DND-41 (cell line): ENCODE measurements around the gene GPC1.

ENCODE experiments used
- ATAC-seq: fragments of 200-7000 bp; cut with Tn5 transposase; 3 replicates; pipeline ENCODE4 v1.9.1; 2021; ENCODE audit warnings: low read depth; ENCODE audit not compliant: insufficient read depth
- DNase-seq: peaks from one replicate; pipeline ENCODE4 v3.0.0-alpha.2; 2020
- H2AFZ ChIP-seq: 2 replicates; pipeline ENCODE4 v1.6.0; 2012; ENCODE audit warnings: low read depth, low read length
- H3K27ac ChIP-seq: 2 replicates; pipeline ENCODE4 v1.5.1; 2012; ENCODE audit warnings: low read length, inconsistent platforms
- H3K27me3 ChIP-seq: fragments of 200-600 bp; sonication (generic); 2 replicates; pipeline ENCODE4 v1.6.0; 2012; ENCODE audit warnings: low read length, mild to moderate bottlenecking, inconsistent platforms; ENCODE audit not compliant: insufficient read depth, poor library complexity
- H3K36me3 ChIP-seq: 2 replicates; pipeline ENCODE4 v1.5.1; 2012; ENCODE audit warnings: low read length, inconsistent platforms; ENCODE audit not compliant: insufficient read depth
- H3K4me1 ChIP-seq: 2 replicates; pipeline ENCODE4 v1.5.1; 2012; ENCODE audit warnings: mild to moderate bottlenecking, low read length; ENCODE audit not compliant: insufficient read depth
- H3K4me2 ChIP-seq: 2 replicates; pipeline ENCODE4 v1.6.0; 2012; ENCODE audit warnings: mild to moderate bottlenecking, moderate library complexity, low read length, inconsistent platforms; ENCODE audit not compliant: insufficient read depth
- H3K4me3 ChIP-seq, 2 experiments: fragments of 200-600 bp in 1 of 2; shearing (Covaris generic) in 1 of 2; 2 replicates each; pipeline ENCODE4 v1.5.1; 2012 to 2016; ENCODE audit warnings: inconsistent platforms in 2 of 2, low read length in 2 of 2, mild to moderate bottlenecking in 2 of 2, low read depth in 1 of 2, moderate library complexity in 1 of 2
- H3K79me2 ChIP-seq: 2 replicates; pipeline ENCODE4 v1.6.0; 2012; ENCODE audit warnings: low read length, inconsistent platforms; ENCODE audit not compliant: insufficient read depth
- H3K9ac ChIP-seq: 2 replicates; pipeline ENCODE4 v1.6.0; 2012; ENCODE audit warnings: low read depth, mild to moderate bottlenecking, inconsistent platforms, low read length, moderate library complexity
- H3K9me3 ChIP-seq: 2 replicates; pipeline ENCODE4 v1.5.1; 2012; ENCODE audit warnings: low read length, moderate library complexity, mild to moderate bottlenecking, inconsistent platforms; ENCODE audit not compliant: insufficient read depth, severe bottlenecking
- H4K20me1 ChIP-seq: 2 replicates; pipeline ENCODE4 v1.6.0; 2012; ENCODE audit warnings: low read length; ENCODE audit not compliant: insufficient read depth
- EZH2 ChIP-seq: IDR thresholded peaks from 3 replicates; pipeline ENCODE4 v1.6.1; 2012; ENCODE audit warnings: borderline replicate concordance, low read depth, mild to moderate bottlenecking, moderate library complexity, low read length, inconsistent platforms; ENCODE audit not compliant: severe bottlenecking
- TF ChIP-seq, protein P1 (sequence below): IDR thresholded peaks from 2 replicates; pipeline ENCODE4 v1.5.1; 2012; ENCODE audit warnings: borderline replicate concordance, low read length, moderate library complexity, mild to moderate bottlenecking; ENCODE audit not compliant: poor library complexity, severe bottlenecking; ENCODE audit errors: extremely low read depth

GPC1 gene

DNA sequence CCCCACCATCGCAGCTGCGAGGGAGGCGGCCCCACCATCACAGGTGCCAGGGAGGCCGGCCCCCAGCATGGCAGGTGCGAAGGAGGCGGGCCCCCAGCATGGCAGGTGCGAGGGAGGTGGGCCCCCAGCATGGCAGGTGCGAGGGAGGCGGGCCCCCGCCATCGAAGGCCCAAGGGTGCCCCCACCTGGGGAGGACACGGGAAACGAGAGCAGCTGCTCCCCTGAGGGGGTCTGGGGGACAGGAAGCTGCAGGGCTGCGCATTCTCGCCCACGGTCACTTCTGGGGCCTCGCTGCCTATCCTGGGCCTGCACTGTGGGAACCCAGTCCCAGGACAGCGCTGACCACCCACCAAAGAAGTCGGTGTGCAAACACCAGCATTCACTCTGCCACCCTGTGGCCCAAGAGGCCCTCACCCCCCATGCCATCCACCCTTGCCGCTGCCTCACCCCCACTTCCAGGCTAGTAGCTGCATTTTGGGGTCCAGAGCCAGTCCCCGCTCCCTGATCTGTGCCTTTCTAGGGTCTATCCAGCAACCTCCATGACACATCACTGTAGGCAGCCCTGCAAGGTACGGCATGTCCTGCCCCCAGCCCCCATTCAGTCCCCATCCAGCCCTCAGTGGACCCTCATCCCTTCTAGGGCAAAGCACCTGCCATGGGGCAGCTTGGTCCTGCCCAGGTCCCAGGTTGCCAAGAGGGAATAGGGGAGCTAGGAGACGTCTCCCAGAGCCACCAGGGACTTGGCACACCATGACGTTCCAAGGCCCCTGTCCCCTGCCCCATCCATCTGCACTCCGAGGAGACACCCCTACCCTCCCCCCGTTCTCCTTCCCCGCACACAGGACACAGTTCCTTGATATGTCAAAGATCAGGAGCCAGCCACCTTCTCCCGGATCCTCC lies 24.0 kb upstream of the GPC1 start:
- Histone ChIP-seq H3K27ac (no peak overlapping the region), H3K27me3 (peaks cover 3% of the 10 kb centered on the region), H3K4me2 (no peak overlapping the region), H3K36me3 (no peaks in the 10 kb centered on the region), H2AFZ (no peak overlapping the region), H3K9ac (no peak overlapping the region), H3K4me3 (no peak overlapping the region), H4K20me1 (no peaks in the 10 kb centered on the region; the same call in 1 of the 2 replicates), H3K79me2 (no peaks in the 10 kb centered on the region), H3K9me3 (no peaks in the 10 kb centered on the region), H3K4me1 (no peaks in the 10 kb centered on the region)
- no peak for ATAC-seq
- TF ChIP-seq, protein P1, sequence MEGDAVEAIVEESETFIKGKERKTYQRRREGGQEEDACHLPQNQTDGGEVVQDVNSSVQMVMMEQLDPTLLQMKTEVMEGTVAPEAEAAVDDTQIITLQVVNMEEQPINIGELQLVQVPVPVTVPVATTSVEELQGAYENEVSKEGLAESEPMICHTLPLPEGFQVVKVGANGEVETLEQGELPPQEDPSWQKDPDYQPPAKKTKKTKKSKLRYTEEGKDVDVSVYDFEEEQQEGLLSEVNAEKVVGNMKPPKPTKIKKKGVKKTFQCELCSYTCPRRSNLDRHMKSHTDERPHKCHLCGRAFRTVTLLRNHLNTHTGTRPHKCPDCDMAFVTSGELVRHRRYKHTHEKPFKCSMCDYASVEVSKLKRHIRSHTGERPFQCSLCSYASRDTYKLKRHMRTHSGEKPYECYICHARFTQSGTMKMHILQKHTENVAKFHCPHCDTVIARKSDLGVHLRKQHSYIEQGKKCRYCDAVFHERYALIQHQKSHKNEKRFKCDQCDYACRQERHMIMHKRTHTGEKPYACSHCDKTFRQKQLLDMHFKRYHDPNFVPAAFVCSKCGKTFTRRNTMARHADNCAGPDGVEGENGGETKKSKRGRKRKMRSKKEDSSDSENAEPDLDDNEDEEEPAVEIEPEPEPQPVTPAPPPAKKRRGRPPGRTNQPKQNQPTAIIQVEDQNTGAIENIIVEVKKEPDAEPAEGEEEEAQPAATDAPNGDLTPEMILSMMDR = no peak
- TF ChIP-seq EZH2 = no peak
- DNase-seq = no peak

DNA sequence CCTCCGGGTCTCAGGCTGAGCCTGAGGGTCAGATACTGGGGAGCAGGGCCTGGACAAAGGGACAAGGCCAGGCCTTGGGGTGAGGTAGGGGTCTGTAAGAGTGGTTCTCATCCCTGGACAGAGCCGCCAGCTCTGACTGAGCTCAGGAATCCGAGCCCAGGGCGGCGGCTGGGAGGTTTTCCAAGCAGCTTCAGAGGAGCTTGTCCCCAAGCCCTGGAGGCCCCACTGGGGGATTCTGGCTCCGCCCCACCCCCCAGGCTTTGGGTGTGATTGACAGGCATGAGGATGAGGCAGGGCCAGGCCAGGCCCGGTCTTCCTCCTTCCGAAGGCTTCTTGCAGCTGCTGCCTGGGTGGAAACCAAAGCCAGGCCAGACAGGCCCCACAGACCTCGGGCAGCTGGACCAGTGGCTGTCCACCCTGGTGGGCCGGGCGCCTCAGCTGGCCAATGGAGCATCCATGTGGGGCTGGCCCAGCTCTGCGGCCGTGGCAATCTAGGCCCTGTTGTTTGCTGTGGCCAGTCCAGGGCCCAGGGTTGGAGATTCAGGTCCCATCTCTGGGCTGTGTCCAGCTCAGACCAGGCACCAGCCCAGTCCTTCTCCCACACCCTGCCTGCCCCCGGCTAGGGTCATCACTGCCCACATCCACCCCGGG lies 23.1 kb upstream of the GPC1 start:
- no peaks in the 10 kb centered on the region for H3K36me3 ChIP-seq
- H3K4me2 ChIP-seq = no peak overlapping the region
- DNase-seq (no peak), ATAC-seq (no peak)
- no peaks in the 10 kb centered on the region for H3K4me1 ChIP-seq
- H2AFZ ChIP-seq = no peak overlapping the region
- H4K20me1 ChIP-seq = no peaks in the 10 kb centered on the region; the same call in 1 of the 2 replicates
- peaks cover 3% of the 10 kb centered on the region for H3K27me3 ChIP-seq
- no peak overlapping the region for H3K9ac ChIP-seq
- H3K9me3 ChIP-seq = no peaks in the 10 kb centered on the region
- H3K27ac ChIP-seq = no peak overlapping the region
- TF ChIP-seq EZH2 = no peak
- TF ChIP-seq, protein P1 = no peak
- no peaks in the 10 kb centered on the region for H3K79me2 ChIP-seq
- H3K4me3 ChIP-seq = no peak overlapping the region

DNA sequence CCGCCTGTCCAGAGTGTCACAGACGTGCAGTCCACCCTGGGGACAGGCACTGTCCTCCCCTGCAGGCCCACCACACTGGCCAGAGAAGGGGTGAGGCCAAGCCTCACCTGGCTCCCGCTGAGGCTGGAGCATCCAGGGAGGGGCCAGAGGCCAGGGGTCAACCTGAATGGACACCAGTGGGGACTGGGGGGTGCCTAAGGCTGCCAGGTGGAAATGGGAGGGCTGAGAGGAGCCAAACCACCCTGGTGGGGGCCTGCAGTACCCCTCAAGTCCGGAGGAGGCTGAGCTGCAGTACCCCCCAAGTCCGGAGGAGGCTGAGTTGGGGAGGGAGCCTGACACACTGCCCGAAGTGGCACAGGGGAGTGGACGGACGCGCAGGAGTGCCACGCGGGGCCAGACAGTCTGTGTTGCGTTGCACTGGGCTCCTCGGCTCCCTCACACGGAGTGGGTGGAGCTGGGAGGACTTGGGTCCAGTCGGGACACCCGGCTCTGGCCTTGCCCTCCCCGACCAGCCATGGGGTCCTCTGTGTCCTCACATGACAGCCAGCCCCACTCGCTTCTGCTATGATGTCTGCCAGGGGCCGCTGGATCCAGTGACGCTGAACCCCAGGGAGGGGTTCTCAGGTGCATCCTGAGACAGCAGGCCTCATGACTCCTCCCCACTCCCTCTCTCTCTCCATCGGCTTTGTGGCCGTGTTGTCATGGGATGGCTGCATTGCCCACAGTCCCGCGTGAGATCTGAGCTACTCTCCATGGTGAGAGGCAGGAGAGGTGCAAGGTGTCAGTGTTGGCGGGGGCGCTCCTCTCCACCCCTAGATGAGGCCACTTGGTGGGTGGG lies 22.3 kb upstream of the GPC1 start:
- no peak for ATAC-seq
- Histone ChIP-seq H3K27me3 (no peaks in the 10 kb centered on the region), H3K4me2 (no peak overlapping the region), H2AFZ (no peak overlapping the region), H3K9ac (no peak overlapping the region), H3K79me2 (no peaks in the 10 kb centered on the region), H3K4me1 (no peaks in the 10 kb centered on the region), H3K9me3 (no peaks in the 10 kb centered on the region), H3K27ac (no peak overlapping the region), H4K20me1 (no peaks in the 10 kb centered on the region; the same call in 1 of the 2 replicates), H3K36me3 (no peaks in the 10 kb centered on the region), H3K4me3 (no peak overlapping the region)
- no peak for DNase-seq
- TF ChIP-seq EZH2 = no peak
- TF ChIP-seq, protein P1 = no peak
